ENCODE measurements around the gene NTMT1. TPM values are rescaled to one million over a fixed set of nuclear protein-coding genes. Genes with fewer than 3 reads are reported as not detected.
A peak's percentile ranks its signal among the peaks of the same experiment; 100 is the strongest.

Gene NTMT1
- total RNA-seq, 4 donors from 2014 or later, result 11.9 to 35.5 (median 26.6) TPM

GRCh38 chr9:129641750-129642585 is 16.0 kb downstream of the NTMT1 start, which contains the start of gene ASB6:
Gene ASB6, minus strand, starts transcription at chr9:129642151. Its CDS starts 152 bp downstream, at chr9:129641999.
- H3K4me1 ChIP-seq, result peaks cover 0 to 18% (median 11%) of the 10 kb centered on the region in 4 donors
- H3K27me3 ChIP-seq, result no peaks in the 10 kb centered on the region
- DNase-seq, result peak; percentile 94 to 99 (median 98)
- H3K9me3 ChIP-seq, result no peaks in the 10 kb centered on the region
- TF ChIP-seq POLR2A (IDR thresholded peaks at IDR 0.05) (peak; percentile 62 to 80), CTCF (IDR thresholded peaks at IDR 0.05) (peak; percentile 96 to 100 (median 100))
- H3K36me3 ChIP-seq, result peaks cover 0 to 27% (median 0%) of the 10 kb centered on the region in 3 donors
- H3K4me3 ChIP-seq, result peak within 1 kb of the TSS; percentile 63 to 100 (median 96)
- peak within 1 kb of the TSS; percentile 58 to 92 (median 87) for H3K27ac ChIP-seq

GRCh38 chr9:129643706-129644105 is 17.7 kb downstream of the NTMT1 start:
- no peak for DNase-seq
- Histone ChIP-seq H3K27ac (no peak overlapping the region), H3K4me1 (peaks cover 0 to 18% (median 11%) of the 10 kb centered on the region in 4 donors), H3K27me3 (no peaks in the 10 kb centered on the region), H3K4me3 (no peak overlapping the region), H3K9me3 (no peaks in the 10 kb centered on the region), H3K36me3 (peaks cover 0 to 9% (median 0%) of the 10 kb centered on the region in 3 donors)
- no peak for TF ChIP-seq CTCF (IDR thresholded peaks at IDR 0.05)

GRCh38 chr9:129644365-129644764 is 18.4 kb downstream of the NTMT1 start:
- no peaks in the 10 kb centered on the region for H3K27me3 ChIP-seq
- DNase-seq, result no peak
- peaks cover 0 to 18% (median 11%) of the 10 kb centered on the region in 4 donors for H3K4me1 ChIP-seq
- no peak for TF ChIP-seq POLR2A (IDR thresholded peaks at IDR 0.05)
- TF ChIP-seq CTCF (IDR thresholded peaks at IDR 0.05), result no peak
- H3K36me3 ChIP-seq, result peaks cover 0 to 3% (median 0%) of the 10 kb centered on the region in 3 donors
- no peak overlapping the region for H3K4me3 ChIP-seq
- no peaks in the 10 kb centered on the region for H3K9me3 ChIP-seq
- H3K27ac ChIP-seq, result no peak overlapping the region

DNA sequence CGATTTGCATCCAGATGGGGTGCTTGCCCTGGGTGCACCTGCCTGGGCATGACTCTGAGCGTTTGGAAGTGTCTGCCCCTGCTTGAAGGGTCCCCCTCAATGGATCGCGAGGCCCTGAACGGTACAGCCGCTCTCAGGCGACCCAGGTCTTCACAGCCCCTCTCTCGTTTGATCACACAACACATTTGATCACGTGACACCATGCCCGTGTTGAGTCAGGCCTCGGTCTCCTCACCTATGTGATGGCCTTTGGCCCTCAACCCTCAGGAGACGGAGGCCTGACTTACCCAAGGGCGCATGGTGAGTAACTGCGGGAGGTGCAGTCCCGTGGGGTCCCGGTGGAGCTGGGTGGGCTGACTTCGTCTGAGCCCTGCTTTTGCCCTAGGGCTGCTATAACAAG is 18.9 kb downstream of the NTMT1 start:
- no peak for DNase-seq
- Histone ChIP-seq H3K27ac (no peak overlapping the region), H3K4me3 (no peak overlapping the region), H3K36me3 (no peaks in the 10 kb centered on the region), H3K27me3 (no peaks in the 10 kb centered on the region), H3K4me1 (peaks cover 0 to 17% (median 11%) of the 10 kb centered on the region in 4 donors), H3K9me3 (no peaks in the 10 kb centered on the region)
- TF ChIP-seq POLR2A (IDR thresholded peaks at IDR 0.05) (no peak), CTCF (IDR thresholded peaks at IDR 0.05) (no peak)

GRCh38 chr9:129646252-129646651 is 20.3 kb downstream of the NTMT1 start:
- Histone ChIP-seq H3K9me3 (no peaks in the 10 kb centered on the region), H3K27ac (no peak overlapping the region), H3K4me3 (no peak overlapping the region), H3K4me1 (peaks cover 0 to 3% (median 2%) of the 10 kb centered on the region in 4 donors), H3K36me3 (no peaks in the 10 kb centered on the region), H3K27me3 (no peaks in the 10 kb centered on the region)
- DNase-seq, result no peak
- no peak for TF ChIP-seq CTCF (IDR thresholded peaks at IDR 0.05)
- TF ChIP-seq POLR2A (IDR thresholded peaks at IDR 0.05), result no peak
